H1 (cell line): Measurements from ENCODE around the gene ZDHHC9. TPM values are rescaled to one million over a fixed set of nuclear protein-coding genes. Genes with fewer than 3 reads are reported as not detected.

ENCODE experiments used
- YY1 ChIP-seq: IDR thresholded peaks from 2 replicates; pipeline ENCODE4 v1.6.1; 2011; ENCODE audit warnings: low read depth, mild to moderate bottlenecking, low read length
- polyA plus RNA-seq, 7 experiments: library from polyadenylated mRNA; depleted of rRNA in 3 of 7; stranded (reverse) in 5 of 7; unstranded in 2 of 7; fragments of >200 nt in 5 of 7; fragments of 200-250 nt in 2 of 7; gene quantifications; 1 replicate in 5 of 7; 2 replicates in 1 of 7; 4 replicates in 1 of 7; pipeline versions ENCODE4 v1.2.1 to v1.2.3, GENCODE V29; 2011 to 2013; ENCODE audit warnings: missing spikeins in 2 of 7, mixed read lengths in 2 of 7
- total RNA-seq: library from RNA; stranded (reverse); fragmentation: NEBNext Ultra II Directional; extraction: Animal tissue kit (Norgen Biotek cat#: 25700); gene quantifications from 2 replicates; pipeline ENCODE4 v1.2.1, GENCODE V29; 2021

The ZDHHC9 gene
- total and polyA plus RNA-seq, 2 of the 8 experiments (the other 6 are each of a cell fraction or from before 2014, with no cell fraction given), result 18.1 to 28.3 TPM

- TF ChIP-seq YY1, result no peak
Measured at GRCh38 chrX:129798456-129798855, 45.2 kb downstream of the ZDHHC9 start (continued).
